Measurements from ENCODE around the gene B4GALNT4. TPM values are rescaled to one million over a fixed set of nuclear protein-coding genes. Genes with fewer than 3 reads are reported as not detected.

Gene B4GALNT4
- total RNA-seq, 2 donors from 2014 or later, result 2.1 TPM; not detected in 1

- ATAC-seq (no peak), DNase-seq (peak in 1 of 4 donors; percentile 14)
- Histone ChIP-seq H3K4me1 (peaks cover 39% of the 10 kb centered on the region), H3K27ac (peak overlapping the region in 2 of 4 donors; percentile 1 to 28), H3K27me3 (no peaks in the 10 kb centered on the region), H3K9me3 (no peaks in the 10 kb centered on the region), H3K4me3 (no peak overlapping the region), H3K36me3 (replicated peaks in 1 of 2; ENCODE audit: insufficient read depth in 1 of 2, low read depth in 2 of 2) (no peaks in the 10 kb centered on the region)
- intact Hi-C loops (cut with DNase I), result no loop called here
- TF ChIP-seq POLR2A (IDR thresholded peaks at IDR 0.05) (no peak), CTCF (IDR thresholded peaks at IDR 0.05) (no peak)
- WGBS, 2 donors, result 59 to 74% methylated on average over 3 to 9 of the region's 9 CpGs
These were observed 45.1 kb downstream of the B4GALNT4 start for GRCh38 chr11:414318-414857.

GRCh38 chr11:415640-416041, 46.3 kb downstream of the B4GALNT4 start:
- H3K27me3 ChIP-seq, result no peaks in the 10 kb centered on the region
- H3K9me3 ChIP-seq, result no peaks in the 10 kb centered on the region
- no peaks in the 10 kb centered on the region for H3K36me3 ChIP-seq (replicated peaks in 1 of 2; ENCODE audit: insufficient read depth in 1 of 2, low read depth in 2 of 2)
- ATAC-seq, result no peak
- no peak for TF ChIP-seq CTCF (IDR thresholded peaks at IDR 0.05)
- TF ChIP-seq POLR2A (IDR thresholded peaks at IDR 0.05), result no peak
- WGBS, 2 donors, result 47 to 63% methylated on average over 4 to 5 of the region's 5 CpGs
- H3K4me3 ChIP-seq, result no peak overlapping the region
- peaks cover 29% of the 10 kb centered on the region for H3K4me1 ChIP-seq
- peak in 1 of 4 donors; percentile 11 for DNase-seq
- intact Hi-C loops (cut with DNase I), result no loop called here
- H3K27ac ChIP-seq, result peak overlapping the region in 1 of 4 donors; percentile 80

GRCh38 chr11:416051-416756, 46.9 kb downstream of the B4GALNT4 start:
- H3K36me3 ChIP-seq (replicated peaks in 1 of 2; ENCODE audit: insufficient read depth in 1 of 2, low read depth in 2 of 2), result no peaks in the 10 kb centered on the region
- WGBS, 2 donors, result 8 to 20% methylated on average over 5 to 45 of the region's 45 CpGs
- peak overlapping the region; percentile 50 to 89 (median 74) for H3K27ac ChIP-seq
- intact Hi-C loops (cut with DNase I), result no loop called here
- ATAC-seq, result peak; percentile 23
- peak in 2 of 4 donors; percentile 16 to 20 for DNase-seq
- peaks cover 29% of the 10 kb centered on the region for H3K4me1 ChIP-seq
- no peaks in the 10 kb centered on the region for H3K9me3 ChIP-seq
- peak overlapping the region; percentile 77 to 80 for H3K4me3 ChIP-seq
- H3K27me3 ChIP-seq, result no peaks in the 10 kb centered on the region
- TF ChIP-seq POLR2A (IDR thresholded peaks at IDR 0.05) (no peak), CTCF (IDR thresholded peaks at IDR 0.05) (no peak)

- ATAC-seq (peak; percentile 89), DNase-seq (peak; percentile 75 to 87 (median 81))
- Histone ChIP-seq H3K36me3 (replicated peaks in 1 of 2; ENCODE audit: insufficient read depth in 1 of 2, low read depth in 2 of 2) (no peaks in the 10 kb centered on the region), H3K27me3 (no peaks in the 10 kb centered on the region), H3K4me3 (peak overlapping the region; percentile 77 to 80), H3K9me3 (no peaks in the 10 kb centered on the region), H3K4me1 (peaks cover 29% of the 10 kb centered on the region), H3K27ac (peak overlapping the region; percentile 50 to 89 (median 74))
- intact Hi-C loops (cut with DNase I), result no loop called here
- WGBS, 2 donors, result 0% methylated on average over 4 to 68 of the region's 97 CpGs
- TF ChIP-seq CTCF (IDR thresholded peaks at IDR 0.05) (peak in 1 of 7 experiments; percentile 27), POLR2A (IDR thresholded peaks at IDR 0.05) (peak; percentile 20 to 39 (median 32))
These were observed 47.7 kb downstream of the B4GALNT4 start for GRCh38 chr11:416757-417621.
